ENCODE results near the gene PM20D2. TPM values are rescaled to one million over a fixed set of nuclear protein-coding genes. Genes with fewer than 3 reads are reported as not detected.

The PM20D2 gene
- total and polyA plus RNA-seq, 2 of the 8 experiments (the other 6 are each of a cell fraction or from before 2014, with no cell fraction given), result 2.7 to 7.6 TPM

DNA sequence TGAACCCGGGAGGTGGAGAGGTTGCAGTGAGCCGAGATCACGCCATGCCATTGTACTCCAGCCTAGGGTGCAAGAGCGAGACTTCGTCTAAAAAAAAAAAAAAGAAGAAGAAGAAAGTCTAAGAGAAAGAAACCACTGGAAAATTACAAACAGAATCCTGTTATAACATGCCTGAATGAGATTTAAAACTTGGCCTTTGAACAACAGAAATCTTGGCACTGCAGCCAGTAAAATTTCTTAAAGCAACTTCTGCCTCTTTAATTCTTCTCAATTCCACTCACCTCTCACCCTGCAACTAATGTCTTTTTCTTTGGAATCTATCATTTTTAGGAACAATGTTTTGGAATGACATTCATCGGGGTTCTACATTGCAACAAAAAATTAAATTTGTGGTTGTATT lies 26.3 kb downstream of the PM20D2 start:
- no peaks in the 10 kb centered on the region for H3K23me2 ChIP-seq (ENCODE audit: low read depth, low read length)
- H4K8ac ChIP-seq (ENCODE audit: extremely low read depth, insufficient read depth, low read length), result no peak overlapping the region
- no peak overlapping the region for H3K56ac ChIP-seq (replicated peaks; ENCODE audit: insufficient read length, low read depth, low read length)
- CTCF ChIA-PET (ENCODE audit: partially characterized antibody), result interaction anchor here (1.7 kb wide), 1 partner anchor 8 kb away, joined by 4 read pairs; no protein-coding TSS in a partner anchor
- H3K4me2 ChIP-seq (ENCODE audit: insufficient read depth in 1 of 2, low read depth in 2 of 2, low read length in 2 of 2), result no peak overlapping the region
- H3K4ac ChIP-seq (replicated peaks; ENCODE audit: insufficient read length, low read depth, low read length), result no peak overlapping the region
- WGBS, 2 experiments (ENCODE audit: extremely low coverage in 1 of 2, insufficient coverage in 1 of 2, insufficient read length in 1 of 2, insufficient replicate concordance in 2 of 2, low coverage in 1 of 2, low lambda C conversion rate in 2 of 2, missing lambda C conversion rate in 1 of 2), result 77% methylated on average over 6 of the region's 6 CpGs; no CpG with 5 or more reads in 1 of the 2 experiments
- H3K4me1 ChIP-seq (replicated peaks in 1 of 4; ENCODE audit: control insufficient read depth in 3 of 4, insufficient read depth in 4 of 4, low read length in 3 of 4), result no peaks in the 10 kb centered on the region
- H3K9ac ChIP-seq (replicated peaks in 1 of 4; ENCODE audit: extremely low read depth in 1 of 4, low read depth in 3 of 4, low read length in 3 of 4), result no peak overlapping the region
- no peaks in the 10 kb centered on the region for H3K79me2 ChIP-seq (ENCODE audit: control insufficient read depth in 1 of 2, insufficient read depth in 2 of 2, low read length in 2 of 2)
- no peak overlapping the region for H3K18ac ChIP-seq (ENCODE audit: extremely low read depth, low read length)
- TF ChIP-seq POU5F1 (IDR thresholded peaks at IDR 0.05; ENCODE audit: low read depth, low read length) (no peak), CEBPB (IDR thresholded peaks at IDR 0.05; ENCODE audit: low read depth, low read length) (no peak), SAP30 (IDR thresholded peaks at IDR 0.05; ENCODE audit: insufficient read depth, insufficient replicate concordance, low read length) (no peak), SIRT6 (IDR thresholded peaks at IDR 0.05; ENCODE audit: low read length) (no peak), ASH2L (IDR thresholded peaks at IDR 0.05; ENCODE audit: low read length) (no peak), CBX8 (IDR thresholded peaks at IDR 0.05; ENCODE audit: borderline replicate concordance, low read depth, low read length) (no peak)
- TF ChIP-seq, protein P1, sequence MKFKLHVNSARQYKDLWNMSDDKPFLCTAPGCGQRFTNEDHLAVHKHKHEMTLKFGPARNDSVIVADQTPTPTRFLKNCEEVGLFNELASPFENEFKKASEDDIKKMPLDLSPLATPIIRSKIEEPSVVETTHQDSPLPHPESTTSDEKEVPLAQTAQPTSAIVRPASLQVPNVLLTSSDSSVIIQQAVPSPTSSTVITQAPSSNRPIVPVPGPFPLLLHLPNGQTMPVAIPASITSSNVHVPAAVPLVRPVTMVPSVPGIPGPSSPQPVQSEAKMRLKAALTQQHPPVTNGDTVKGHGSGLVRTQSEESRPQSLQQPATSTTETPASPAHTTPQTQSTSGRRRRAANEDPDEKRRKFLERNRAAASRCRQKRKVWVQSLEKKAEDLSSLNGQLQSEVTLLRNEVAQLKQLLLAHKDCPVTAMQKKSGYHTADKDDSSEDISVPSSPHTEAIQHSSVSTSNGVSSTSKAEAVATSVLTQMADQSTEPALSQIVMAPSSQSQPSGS (IDR thresholded peaks at IDR 0.05; ENCODE audit: low read length), result no peak
- TF ChIP-seq, protein P2, sequence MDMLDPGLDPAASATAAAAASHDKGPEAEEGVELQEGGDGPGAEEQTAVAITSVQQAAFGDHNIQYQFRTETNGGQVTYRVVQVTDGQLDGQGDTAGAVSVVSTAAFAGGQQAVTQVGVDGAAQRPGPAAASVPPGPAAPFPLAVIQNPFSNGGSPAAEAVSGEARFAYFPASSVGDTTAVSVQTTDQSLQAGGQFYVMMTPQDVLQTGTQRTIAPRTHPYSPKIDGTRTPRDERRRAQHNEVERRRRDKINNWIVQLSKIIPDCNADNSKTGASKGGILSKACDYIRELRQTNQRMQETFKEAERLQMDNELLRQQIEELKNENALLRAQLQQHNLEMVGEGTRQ (IDR thresholded peaks at IDR 0.05; ENCODE audit: low read length), result no peak
- TF ChIP-seq, protein P3, sequence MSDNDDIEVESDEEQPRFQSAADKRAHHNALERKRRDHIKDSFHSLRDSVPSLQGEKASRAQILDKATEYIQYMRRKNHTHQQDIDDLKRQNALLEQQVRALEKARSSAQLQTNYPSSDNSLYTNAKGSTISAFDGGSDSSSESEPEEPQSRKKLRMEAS (IDR thresholded peaks at IDR 0.05), result no peak
- POLR2A ChIA-PET (ENCODE audit: partially characterized antibody), result no interaction called here
- no peak for DNase-seq (ENCODE audit: low read depth in 1 of 2, low spot score in 2 of 2)
- no peak overlapping the region for H3K23ac ChIP-seq (ENCODE audit: insufficient read length)
- H2BK5ac ChIP-seq (ENCODE audit: low read depth, low read length), result no peak overlapping the region
- H4K91ac ChIP-seq (replicated peaks; ENCODE audit: insufficient read length, low read length), result no peak overlapping the region
- no peak overlapping the region for H2BK12ac ChIP-seq (ENCODE audit: low read depth, low read length)
- no peak overlapping the region for H2BK20ac ChIP-seq (ENCODE audit: low read length)
- no peak overlapping the region for H3K14ac ChIP-seq (ENCODE audit: insufficient read length)
- no peaks in the 10 kb centered on the region for H3K36me3 ChIP-seq (ENCODE audit: control insufficient read depth in 2 of 4, insufficient read depth in 4 of 4, low read length in 3 of 4)
- no peak for FAIRE-seq
- H3K27me3 ChIP-seq (replicated peaks in 1 of 4; ENCODE audit: control insufficient read depth in 3 of 4, extremely low read depth in 1 of 4, insufficient read depth in 3 of 4, low read length in 3 of 4), result no peaks in the 10 kb centered on the region
- no peak overlapping the region for H2BK120ac ChIP-seq (replicated peaks; ENCODE audit: low read depth, low read length)
- no peak overlapping the region for H3K4me3 ChIP-seq (ENCODE audit: extremely low read depth in 1 of 4, insufficient read depth in 2 of 4, low read depth in 3 of 4, low read length in 4 of 4)
- H4K5ac ChIP-seq (ENCODE audit: insufficient read length, low read depth, low read length), result no peak overlapping the region
- no peaks in the 10 kb centered on the region for H3K9me3 ChIP-seq (ENCODE audit: insufficient read depth in 2 of 2, low read depth in 1 of 2, low read length in 1 of 2)
- no peak overlapping the region for H2AK5ac ChIP-seq (ENCODE audit: low read depth, low read length)
- no peak overlapping the region for H2AFZ ChIP-seq (ENCODE audit: low read length)
- no peaks in the 10 kb centered on the region for H4K20me1 ChIP-seq (replicated peaks in 1 of 2; ENCODE audit: control insufficient read depth in 1 of 2, insufficient read depth in 2 of 2, low read length in 2 of 2)
- H3K27ac ChIP-seq (ENCODE audit: low read depth, low read length), result no peak overlapping the region
- no peaks in the 10 kb centered on the region for H3K79me1 ChIP-seq (ENCODE audit: low read depth, low read length)
- no peak overlapping the region for H2BK15ac ChIP-seq (ENCODE audit: low read length)

All from H1 (cell line).